SJSA1 (cell line): ENCODE measurements around the gene NPPA. TPM values are rescaled to one million over a fixed set of nuclear protein-coding genes. Genes with fewer than 3 reads are reported as not detected.

ENCODE experiments used
- DNase-seq, 2 experiments: peaks; one replicate each; pipeline ENCODE4 v3.0.0-alpha.2; 2015 to 2020; ENCODE audit warnings: low spot score in 2 of 2, low read depth in 1 of 2
- H3K27ac ChIP-seq: fragments of 250-450 bp; sonication (Bioruptor Pico); 2 replicates; pipeline ENCODE4 v1.5.1; 2020; ENCODE audit warnings: mild to moderate bottlenecking, moderate library complexity
- H3K27me3 ChIP-seq: fragments of 250-450 bp; sonication (Bioruptor Pico); replicated peaks from 2 replicates; pipeline ENCODE4 v1.5.1; 2020; ENCODE audit warnings: mild to moderate bottlenecking, moderate library complexity
- H3K36me3 ChIP-seq: fragments of 250-450 bp; sonication (Bioruptor Pico); 2 replicates; pipeline ENCODE4 v1.5.1; 2020; ENCODE audit warnings: mild to moderate bottlenecking
- H3K4me1 ChIP-seq: fragments of 250-450 bp; sonication (Bioruptor Pico); replicated peaks from 2 replicates; pipeline ENCODE4 v1.6.1; 2021; ENCODE audit warnings: mild to moderate bottlenecking
- H3K4me3 ChIP-seq: fragments of 250-450 bp; sonication (Bioruptor Pico); 2 replicates; pipeline ENCODE4 v1.5.1; 2020; ENCODE audit warnings: mild to moderate bottlenecking
- H3K9me3 ChIP-seq: fragments of 250-450 bp; sonication (Bioruptor Pico); replicated peaks from 2 replicates; pipeline ENCODE4 v1.5.1; 2020; ENCODE audit warnings: mild to moderate bottlenecking
- total RNA-seq: library from RNA; depleted of rRNA; stranded (reverse); fragments of >200 nt; shearing (Covaris generic); gene quantifications from 2 replicates; pipeline ENCODE4 v1.2.3, GENCODE V29; 2014

NPPA gene
- total RNA-seq, 1 experiment from 2014 or later: not detected

DNA sequence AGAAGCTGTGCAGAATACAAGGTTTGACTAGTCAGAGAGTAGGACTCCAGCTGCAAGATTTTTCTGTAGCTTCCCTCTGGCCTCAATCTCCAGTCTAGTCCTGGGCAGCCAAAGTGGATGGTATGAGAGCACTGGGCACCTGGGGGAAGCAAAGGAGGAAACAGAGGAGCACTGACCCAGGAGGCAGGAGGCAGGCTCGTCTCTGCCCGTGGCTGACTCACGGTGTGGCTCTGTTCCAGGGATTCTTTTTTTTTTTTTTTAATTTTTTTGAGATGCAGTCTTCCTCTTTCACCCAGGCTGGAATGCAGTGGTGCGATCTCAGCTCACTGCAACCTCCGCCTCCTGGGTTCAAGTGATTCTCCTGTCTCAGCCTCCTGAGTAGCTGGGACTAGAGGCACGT, 15.3 kb upstream of the NPPA start:
- Histone ChIP-seq H3K4me3 (no peak overlapping the region), H3K36me3 (no peaks in the 10 kb centered on the region), H3K9me3 (no peaks in the 10 kb centered on the region), H3K4me1 (peaks cover 44% of the 10 kb centered on the region), H3K27ac (no peak overlapping the region), H3K27me3 (no peaks in the 10 kb centered on the region)
- DNase-seq: peak in 1 of 2 experiments; percentile 44

DNA sequence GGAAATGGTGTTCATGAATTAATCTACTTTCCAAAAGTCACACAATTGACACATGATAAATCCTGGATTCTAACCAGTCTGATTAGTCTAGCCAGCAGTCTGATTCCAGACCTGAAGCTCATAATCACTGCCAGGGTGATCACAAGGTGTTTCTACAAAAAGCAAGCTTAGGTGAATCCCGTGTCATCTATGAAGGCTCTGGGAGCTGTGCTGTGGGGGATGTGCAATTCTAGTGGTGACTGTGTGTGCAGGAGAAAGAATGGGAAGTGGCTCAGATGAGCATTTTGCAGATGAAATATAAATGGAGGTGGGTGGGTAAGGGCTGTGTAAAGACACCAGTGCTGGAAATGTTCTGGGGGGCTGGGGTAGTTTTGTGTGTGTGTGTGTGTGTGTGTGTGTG, 13.0 kb upstream of the NPPA start:
- Histone ChIP-seq H3K27me3 (no peaks in the 10 kb centered on the region), H3K4me1 (peaks cover 61% of the 10 kb centered on the region), H3K36me3 (no peaks in the 10 kb centered on the region), H3K27ac (peak overlapping the region; percentile 94), H3K9me3 (no peaks in the 10 kb centered on the region), H3K4me3 (no peak overlapping the region)
- no peak for DNase-seq

DNA sequence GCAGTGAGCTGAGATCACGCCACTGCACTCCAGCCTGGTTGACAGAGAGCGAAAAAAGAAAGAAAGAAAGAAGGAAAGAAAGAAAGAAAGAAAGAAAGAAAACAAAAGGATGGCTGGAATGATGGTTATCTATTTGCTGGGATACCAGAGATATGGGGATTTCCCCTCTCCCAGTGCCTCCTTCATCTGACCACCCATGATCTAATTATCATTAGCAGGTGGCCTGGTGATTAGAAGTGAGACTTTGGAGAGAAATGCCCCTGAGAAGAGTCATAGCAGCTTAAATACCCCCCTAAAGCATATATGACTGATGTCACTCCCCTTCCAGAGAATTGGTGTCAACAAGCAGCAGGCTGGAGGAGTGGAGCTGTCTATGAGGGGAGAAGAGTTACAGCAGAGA, 12.5 kb upstream of the NPPA start:
- Histone ChIP-seq H3K27me3 (no peaks in the 10 kb centered on the region), H3K9me3 (no peaks in the 10 kb centered on the region), H3K4me1 (peaks cover 61% of the 10 kb centered on the region), H3K4me3 (no peak overlapping the region), H3K36me3 (no peaks in the 10 kb centered on the region), H3K27ac (peak overlapping the region; percentile 94)
- peak in 1 of 2 experiments; percentile 48 for DNase-seq

DNA sequence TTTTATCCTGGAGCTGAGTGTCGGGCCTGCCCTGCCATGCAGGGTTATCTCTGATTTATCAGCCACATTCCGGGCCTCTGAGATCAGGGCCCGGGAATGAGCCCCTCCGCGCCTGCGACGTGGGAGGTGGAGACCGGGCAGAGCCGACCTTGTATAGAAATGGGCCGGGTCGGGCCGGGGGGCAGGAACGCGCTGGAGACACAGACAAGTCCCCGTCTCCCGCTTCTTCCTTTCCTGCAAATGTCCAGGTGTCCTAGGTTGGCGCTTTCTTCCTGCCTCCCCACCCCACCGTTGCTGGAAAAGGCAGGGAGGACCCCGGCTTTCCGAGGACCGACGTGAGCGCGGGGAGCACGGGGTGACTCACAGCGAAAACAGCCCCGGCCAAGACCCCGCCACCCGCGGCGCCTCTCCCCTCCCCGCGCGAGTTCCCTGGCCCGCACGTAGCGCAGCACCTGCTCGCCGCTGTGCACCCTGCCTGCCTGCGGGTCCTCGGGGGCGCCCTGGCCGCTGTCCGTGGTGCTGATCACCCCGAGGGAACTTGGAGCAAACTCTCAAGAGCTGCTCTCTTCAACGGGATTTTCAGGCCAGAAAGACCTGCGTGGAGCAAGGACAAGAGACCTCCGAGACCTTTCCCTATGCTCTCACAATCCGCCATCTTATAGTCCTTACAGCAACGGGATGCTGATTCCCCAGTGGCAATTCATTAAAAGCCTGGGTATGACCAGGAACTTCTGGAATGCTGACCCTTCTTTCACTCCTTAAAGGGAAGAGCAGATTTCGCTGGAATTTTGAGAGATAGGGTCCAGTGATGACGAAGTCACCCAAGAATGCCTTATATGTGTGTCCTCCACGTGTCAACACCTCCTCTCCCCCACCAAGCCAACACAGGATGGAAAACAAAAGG, 11.6 kb upstream of the NPPA start:
- H3K27ac ChIP-seq: peak overlapping the region; percentile 94
- peaks cover 61% of the 10 kb centered on the region for H3K4me1 ChIP-seq
- H3K27me3 ChIP-seq: no peaks in the 10 kb centered on the region
- H3K36me3 ChIP-seq: no peaks in the 10 kb centered on the region
- peak overlapping the region; percentile 45 for H3K4me3 ChIP-seq
- peak; percentile 84 to 88 for DNase-seq
- H3K9me3 ChIP-seq: no peaks in the 10 kb centered on the region

DNA sequence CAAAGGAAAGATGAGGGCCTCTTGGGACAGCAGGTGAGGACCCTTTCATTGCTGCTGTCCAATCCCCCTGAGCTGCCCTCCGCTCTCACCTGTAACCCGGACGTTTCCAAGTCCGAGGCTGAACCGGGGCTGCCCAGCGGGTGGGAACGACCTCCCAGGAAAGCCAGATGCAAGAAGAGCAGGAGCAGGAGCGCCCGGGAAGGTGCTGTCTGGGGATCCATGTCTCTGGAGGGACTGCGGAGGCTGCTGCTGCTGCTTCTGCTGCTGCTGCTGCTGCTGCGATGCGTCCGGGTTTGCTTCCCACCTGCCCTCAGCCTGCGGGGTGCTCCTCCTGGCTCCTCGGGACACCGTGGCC, 11.0 kb upstream of the NPPA start, which contains the start of gene NPPB:
TSS of gene NPPB (minus strand) at position 333 of the 355 bp plus-strand sequence. CDS start at position 221, 112 bp downstream.
- Histone ChIP-seq H3K4me1 (peaks cover 61% of the 10 kb centered on the region), H3K27ac (peak within 1 kb of the TSS; percentile 94), H3K4me3 (peak within 1 kb of the TSS; percentile 45), H3K36me3 (no peaks in the 10 kb centered on the region), H3K9me3 (no peaks in the 10 kb centered on the region), H3K27me3 (no peaks in the 10 kb centered on the region)
- no peak for DNase-seq

DNA sequence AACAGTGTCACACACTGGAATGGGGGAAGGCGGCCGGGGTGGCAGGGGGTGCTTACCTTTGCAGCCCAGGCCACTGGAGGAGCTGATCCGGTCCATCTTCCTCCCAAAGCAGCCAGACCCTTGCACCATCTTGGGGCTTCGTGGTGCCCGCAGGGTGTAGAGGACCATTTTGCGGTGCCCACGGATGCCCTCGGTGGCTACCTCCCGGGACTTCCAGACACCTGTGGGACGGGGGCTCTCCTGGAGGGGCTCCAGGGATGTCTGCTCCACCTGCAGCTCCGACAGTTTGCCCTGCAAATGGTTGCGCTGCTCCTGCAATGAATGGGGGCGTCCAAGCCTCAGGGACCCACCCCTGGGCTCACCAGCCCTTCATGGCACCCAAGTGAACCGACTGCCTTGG, 10.6 kb upstream of the NPPA start:
- H3K4me1 ChIP-seq: peaks cover 58% of the 10 kb centered on the region
- no peaks in the 10 kb centered on the region for H3K27me3 ChIP-seq
- H3K36me3 ChIP-seq: no peaks in the 10 kb centered on the region
- no peak for DNase-seq
- no peaks in the 10 kb centered on the region for H3K9me3 ChIP-seq
- H3K4me3 ChIP-seq: peak overlapping the region; percentile 45
- peak overlapping the region; percentile 94 for H3K27ac ChIP-seq

DNA sequence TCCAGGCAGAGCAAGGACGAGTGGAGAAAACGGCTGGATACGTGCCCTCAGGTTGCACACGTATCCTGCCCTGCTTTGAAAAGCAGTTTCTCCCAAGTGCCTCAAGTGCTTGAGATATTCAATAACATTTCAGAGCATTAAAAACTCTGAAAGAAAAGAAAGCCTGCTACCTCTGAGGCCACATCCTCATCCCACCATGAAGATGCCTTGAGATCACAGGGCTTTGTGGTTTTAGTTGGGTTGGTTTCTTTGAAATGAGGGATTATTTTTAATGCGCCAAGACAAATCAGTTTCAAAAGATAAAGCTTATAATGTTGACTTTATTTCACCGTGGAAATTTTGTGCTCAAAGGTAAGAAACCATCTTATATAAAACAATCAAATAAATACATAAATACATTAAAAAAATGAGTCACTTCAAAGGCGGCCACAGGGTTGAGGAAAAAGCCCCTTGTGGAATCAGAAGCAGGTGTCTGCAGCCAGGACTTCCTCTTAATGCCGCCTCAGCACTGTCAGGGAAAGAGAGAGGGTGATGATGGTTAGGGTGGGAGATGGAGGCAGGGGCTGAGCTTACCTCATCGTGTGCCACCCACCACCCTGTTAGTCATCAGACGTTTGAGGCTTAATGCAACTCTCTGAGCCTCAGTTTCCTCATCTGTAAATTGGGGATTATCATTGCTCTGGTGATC, 9.7 kb upstream of the NPPA start:
- peaks cover 50% of the 10 kb centered on the region for H3K4me1 ChIP-seq
- H3K27ac ChIP-seq: no peak overlapping the region
- DNase-seq: no peak
- H3K9me3 ChIP-seq: no peaks in the 10 kb centered on the region
- no peaks in the 10 kb centered on the region for H3K36me3 ChIP-seq
- H3K4me3 ChIP-seq: peak overlapping the region; percentile 45
- no peaks in the 10 kb centered on the region for H3K27me3 ChIP-seq

DNA sequence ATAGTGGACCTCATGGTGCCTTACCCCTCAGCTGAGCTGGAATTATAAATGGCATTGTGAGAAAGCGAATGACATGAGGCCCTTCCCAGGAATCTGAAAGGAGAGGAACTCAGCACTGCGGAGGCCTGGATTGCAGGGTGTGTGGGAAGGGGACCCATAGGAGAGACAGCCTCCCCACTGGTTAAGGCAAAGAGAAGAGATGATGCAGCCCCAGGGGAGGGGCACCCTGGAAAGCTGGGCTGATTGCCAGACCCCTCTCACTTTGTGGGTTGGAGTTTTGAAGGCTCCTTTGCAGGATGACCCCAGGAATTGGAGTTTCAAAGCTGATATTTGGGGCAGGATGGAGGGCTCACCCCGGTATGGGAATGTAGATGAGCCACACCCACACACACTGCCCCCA, 9.1 kb upstream of the NPPA start:
- Histone ChIP-seq H3K27ac (no peak overlapping the region), H3K4me1 (peaks cover 49% of the 10 kb centered on the region), H3K4me3 (no peak overlapping the region; the same call in 1 of the 2 replicates), H3K9me3 (no peaks in the 10 kb centered on the region), H3K36me3 (no peaks in the 10 kb centered on the region), H3K27me3 (no peaks in the 10 kb centered on the region)
- no peak for DNase-seq

DNA sequence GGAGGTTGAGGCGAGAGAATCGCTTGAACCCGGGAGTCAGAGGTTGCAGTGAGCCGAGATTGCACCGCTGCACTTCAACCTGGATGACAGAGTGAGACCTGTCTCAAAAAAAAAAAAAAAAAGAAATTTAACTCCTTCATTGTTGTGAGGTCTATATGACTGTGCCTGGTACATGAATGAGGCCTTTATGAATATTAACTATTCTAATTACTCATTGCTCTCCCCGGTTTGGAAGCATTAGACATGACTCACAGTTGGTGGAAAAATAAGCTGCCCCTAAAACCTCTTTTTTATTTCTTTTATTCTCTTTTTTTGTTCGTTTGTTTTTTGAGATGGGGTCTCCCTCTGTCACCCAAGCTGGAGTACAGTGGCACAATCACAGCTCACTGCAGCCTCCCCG, 7.8 kb upstream of the NPPA start:
- no peak for DNase-seq
- no peaks in the 10 kb centered on the region for H3K27me3 ChIP-seq
- H3K4me3 ChIP-seq: no peak overlapping the region

DNA sequence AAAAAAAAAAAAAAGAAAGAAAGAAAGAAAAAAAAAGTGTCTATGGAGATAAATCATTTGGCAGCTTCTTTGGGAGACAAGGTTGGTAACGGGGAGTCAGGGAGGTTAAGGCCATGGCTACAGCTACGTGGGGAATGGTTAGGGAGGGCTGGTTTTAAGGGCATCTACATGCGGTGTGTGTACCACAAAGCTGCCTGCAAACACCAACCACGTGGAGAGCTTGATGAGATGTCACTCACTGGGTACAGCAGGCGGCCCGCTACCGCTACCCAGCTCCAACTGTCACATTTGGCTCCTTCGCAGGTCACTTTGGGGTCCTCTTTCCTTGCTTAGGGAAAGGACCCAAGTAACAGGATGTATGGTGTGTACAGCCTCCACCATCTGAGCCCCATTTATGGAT, 6.9 kb upstream of the NPPA start:
- no peaks in the 10 kb centered on the region for H3K36me3 ChIP-seq
- H3K9me3 ChIP-seq: no peaks in the 10 kb centered on the region
- H3K4me1 ChIP-seq: peaks cover 33% of the 10 kb centered on the region
- no peak overlapping the region for H3K27ac ChIP-seq
- no peak for DNase-seq
- H3K27me3 ChIP-seq: no peaks in the 10 kb centered on the region
- H3K4me3 ChIP-seq: no peak overlapping the region

More for the DNA sequence above, 7.8 kb upstream of the NPPA start:
- Histone ChIP-seq H3K27ac (no peak overlapping the region), H3K4me1 (peaks cover 42% of the 10 kb centered on the region), H3K9me3 (no peaks in the 10 kb centered on the region), H3K36me3 (no peaks in the 10 kb centered on the region)

DNA sequence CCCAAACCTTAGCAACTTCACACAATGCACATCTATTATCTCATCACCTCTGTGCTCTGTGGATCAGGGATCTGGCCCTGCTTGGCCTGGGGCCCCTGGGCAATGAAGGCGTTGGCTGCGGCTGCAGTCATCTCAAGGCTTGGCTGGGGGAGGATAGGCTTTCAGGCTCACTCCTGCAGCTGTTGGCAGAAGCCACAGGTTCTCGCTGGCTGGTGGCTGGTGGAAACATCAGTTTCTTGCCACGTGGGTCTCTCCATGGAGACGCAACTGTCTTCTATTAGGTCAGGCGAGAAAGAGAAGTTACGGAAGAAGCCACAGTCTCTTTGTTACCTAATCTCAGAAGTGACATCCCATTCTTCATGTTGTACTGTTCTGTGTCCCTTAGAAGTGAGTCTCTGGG, 3.6 kb upstream of the NPPA start:
- no peak for DNase-seq
- no peaks in the 10 kb centered on the region for H3K9me3 ChIP-seq
- H3K4me3 ChIP-seq: no peak overlapping the region
- H3K27ac ChIP-seq: no peak overlapping the region
- H3K27me3 ChIP-seq: no peaks in the 10 kb centered on the region
- no peaks in the 10 kb centered on the region; the same call in 1 of the 2 replicates for H3K4me1 ChIP-seq
- no peaks in the 10 kb centered on the region for H3K36me3 ChIP-seq

DNA sequence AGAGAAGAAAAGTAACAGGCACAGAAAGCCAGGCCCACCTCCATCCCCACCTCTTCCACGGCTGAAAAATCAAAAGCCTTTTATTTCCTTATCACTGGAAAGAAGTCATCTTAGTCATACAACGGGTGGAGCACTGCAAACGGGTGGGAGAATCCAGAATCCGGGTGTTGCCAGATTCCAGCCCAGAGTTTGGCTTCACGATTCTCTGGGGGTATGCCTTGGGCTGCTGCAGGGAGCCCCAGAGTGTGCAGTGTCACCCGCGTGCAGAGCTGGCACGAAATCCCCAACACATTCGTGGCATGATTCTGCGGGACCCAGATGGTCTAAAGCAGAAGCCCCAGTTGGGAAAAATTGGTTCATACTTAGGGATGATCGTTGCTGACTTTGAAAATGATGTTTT, 2.6 kb upstream of the NPPA start:
- 0 out of 2 replicates have a peak, but pooled peaks cover 4% of the 10 kb centered on the region for H3K36me3 ChIP-seq
- H3K27me3 ChIP-seq: no peaks in the 10 kb centered on the region
- H3K4me1 ChIP-seq: no peaks in the 10 kb centered on the region
- H3K27ac ChIP-seq: no peak overlapping the region
- DNase-seq: no peak
- H3K9me3 ChIP-seq: no peaks in the 10 kb centered on the region
- no peak overlapping the region for H3K4me3 ChIP-seq

DNA sequence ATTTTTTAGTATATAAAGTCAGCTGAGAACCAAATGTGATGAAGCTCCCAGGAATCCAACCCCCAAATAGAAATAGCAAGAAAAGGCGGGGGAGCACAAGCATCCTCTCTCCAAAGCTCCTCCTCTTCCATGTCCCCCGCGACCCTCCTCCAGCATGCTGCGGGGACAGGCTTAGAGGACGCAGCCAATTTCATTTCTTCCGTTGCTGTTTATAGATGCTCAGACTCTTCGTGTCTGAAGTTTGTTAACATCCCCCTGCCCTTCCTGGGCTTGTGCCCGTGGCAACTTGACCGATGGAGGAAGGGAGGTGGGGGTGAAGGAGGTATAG, 754 bp upstream of the NPPA start:
- Histone ChIP-seq H3K9me3 (no peaks in the 10 kb centered on the region), H3K36me3 (0 out of 2 replicates have a peak, but pooled peaks cover 4% of the 10 kb centered on the region), H3K4me1 (no peaks in the 10 kb centered on the region), H3K27ac (no peak overlapping the region), H3K4me3 (no peak overlapping the region), H3K27me3 (no peaks in the 10 kb centered on the region)
- DNase-seq: no peak

DNA sequence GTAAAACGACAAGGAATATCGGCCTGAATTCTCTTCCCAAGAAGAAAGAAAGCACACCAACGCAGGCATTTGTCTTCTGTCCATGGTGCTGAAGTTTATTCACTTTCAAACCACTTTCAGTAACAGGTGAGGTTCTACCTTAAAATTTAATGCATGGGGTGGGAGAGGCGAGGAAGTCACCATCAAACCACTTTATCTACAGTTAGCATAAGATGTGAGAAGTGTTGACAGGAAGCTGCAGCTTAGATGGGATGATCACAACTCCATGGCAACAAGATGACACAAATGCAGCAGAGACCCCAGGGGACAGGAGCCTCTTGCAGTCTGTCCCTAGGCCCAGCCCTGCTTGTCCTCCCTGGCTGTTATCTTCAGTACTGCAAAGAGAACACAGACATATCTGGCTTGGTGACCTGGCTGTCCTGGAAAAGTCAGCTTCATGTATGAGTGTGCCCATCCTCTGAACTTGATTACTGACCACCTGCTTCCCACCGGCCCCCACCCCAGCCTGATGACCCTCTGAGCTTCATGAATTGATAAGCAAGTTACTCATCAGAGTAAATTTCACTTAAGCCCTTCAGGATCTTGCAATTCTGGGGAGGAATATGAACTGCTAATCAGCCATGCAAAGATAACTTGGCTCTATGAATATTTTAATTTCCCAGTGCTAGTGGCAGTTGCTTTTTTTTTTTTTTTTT, 1.8 kb downstream of the NPPA start:
- H3K4me1 ChIP-seq: no peaks in the 10 kb centered on the region
- no peaks in the 10 kb centered on the region for H3K27me3 ChIP-seq
- H3K9me3 ChIP-seq: no peaks in the 10 kb centered on the region
- no peak overlapping the region for H3K4me3 ChIP-seq
- DNase-seq: no peak
- H3K36me3 ChIP-seq: peaks cover 18% of the 10 kb centered on the region
- H3K27ac ChIP-seq: no peak overlapping the region
